Fibroblast of the aortic adventitia (primary cell): ENCODE measurements around the gene PARD3B. TPM values are rescaled to one million over a fixed set of nuclear protein-coding genes. Genes with fewer than 3 reads are reported as not detected.

ENCODE experiments used
- DNase-seq: peaks from one replicate; pipeline ENCODE4 v3.0.0-alpha.2; 2010; ENCODE audit warnings: low read depth
- H3K4me3 ChIP-seq: 2 replicates; pipeline ENCODE4 v1.5.1; 2011; ENCODE audit warnings: low read depth, mild to moderate bottlenecking, control low read depth, low read length, moderate library complexity
- total RNA-seq: library from RNA; depleted of rRNA; stranded (reverse); fragments of >200 nt; gene quantifications from 2 replicates; pipeline ENCODE4 v1.2.3, GENCODE V29; 2012; ENCODE audit warnings: low replicate concordance
- TF ChIP-seq, protein P1 (sequence below): IDR thresholded peaks from 2 replicates; pipeline ENCODE4 v1.5.1; 2011; ENCODE audit warnings: mild to moderate bottlenecking, low read length, control low read depth, inconsistent platforms; ENCODE audit not compliant: insufficient read depth

Gene PARD3B
- total RNA-seq, 1 donor: 15.9 TPM

DNA sequence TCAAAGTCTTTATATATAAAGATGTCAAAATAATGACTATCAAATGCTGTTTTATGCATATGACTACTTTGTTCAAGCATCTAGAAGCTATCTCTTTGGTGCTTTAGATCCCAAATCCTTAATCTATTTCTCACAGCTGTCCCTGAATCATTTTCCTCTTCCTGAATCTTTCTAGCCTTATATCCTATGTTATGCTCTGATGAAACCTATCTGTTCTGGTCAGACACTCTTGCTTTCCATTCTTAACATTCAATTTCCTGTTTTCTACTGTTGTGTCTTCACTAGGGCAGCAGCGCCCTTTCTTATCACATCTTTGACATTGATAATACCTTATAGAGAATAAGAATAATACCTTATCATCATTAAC, 6.3 kb upstream of the PARD3B start:
- DNase-seq: no peak
- no peak overlapping the region for H3K4me3 ChIP-seq
- TF ChIP-seq, protein P1, sequence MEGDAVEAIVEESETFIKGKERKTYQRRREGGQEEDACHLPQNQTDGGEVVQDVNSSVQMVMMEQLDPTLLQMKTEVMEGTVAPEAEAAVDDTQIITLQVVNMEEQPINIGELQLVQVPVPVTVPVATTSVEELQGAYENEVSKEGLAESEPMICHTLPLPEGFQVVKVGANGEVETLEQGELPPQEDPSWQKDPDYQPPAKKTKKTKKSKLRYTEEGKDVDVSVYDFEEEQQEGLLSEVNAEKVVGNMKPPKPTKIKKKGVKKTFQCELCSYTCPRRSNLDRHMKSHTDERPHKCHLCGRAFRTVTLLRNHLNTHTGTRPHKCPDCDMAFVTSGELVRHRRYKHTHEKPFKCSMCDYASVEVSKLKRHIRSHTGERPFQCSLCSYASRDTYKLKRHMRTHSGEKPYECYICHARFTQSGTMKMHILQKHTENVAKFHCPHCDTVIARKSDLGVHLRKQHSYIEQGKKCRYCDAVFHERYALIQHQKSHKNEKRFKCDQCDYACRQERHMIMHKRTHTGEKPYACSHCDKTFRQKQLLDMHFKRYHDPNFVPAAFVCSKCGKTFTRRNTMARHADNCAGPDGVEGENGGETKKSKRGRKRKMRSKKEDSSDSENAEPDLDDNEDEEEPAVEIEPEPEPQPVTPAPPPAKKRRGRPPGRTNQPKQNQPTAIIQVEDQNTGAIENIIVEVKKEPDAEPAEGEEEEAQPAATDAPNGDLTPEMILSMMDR: no peak

GRCh38 chr2:204541637-204542036, 3.6 kb upstream of the PARD3B start:
- no peak overlapping the region for H3K4me3 ChIP-seq
- TF ChIP-seq, protein P1: no peak
- no peak for DNase-seq

- DNase-seq: peak; percentile 21
- TF ChIP-seq, protein P1: no peak
- H3K4me3 ChIP-seq: no peak overlapping the region
These were observed 2.2 kb upstream of the PARD3B start for GRCh38 chr2:204542982-204543608.

DNA sequence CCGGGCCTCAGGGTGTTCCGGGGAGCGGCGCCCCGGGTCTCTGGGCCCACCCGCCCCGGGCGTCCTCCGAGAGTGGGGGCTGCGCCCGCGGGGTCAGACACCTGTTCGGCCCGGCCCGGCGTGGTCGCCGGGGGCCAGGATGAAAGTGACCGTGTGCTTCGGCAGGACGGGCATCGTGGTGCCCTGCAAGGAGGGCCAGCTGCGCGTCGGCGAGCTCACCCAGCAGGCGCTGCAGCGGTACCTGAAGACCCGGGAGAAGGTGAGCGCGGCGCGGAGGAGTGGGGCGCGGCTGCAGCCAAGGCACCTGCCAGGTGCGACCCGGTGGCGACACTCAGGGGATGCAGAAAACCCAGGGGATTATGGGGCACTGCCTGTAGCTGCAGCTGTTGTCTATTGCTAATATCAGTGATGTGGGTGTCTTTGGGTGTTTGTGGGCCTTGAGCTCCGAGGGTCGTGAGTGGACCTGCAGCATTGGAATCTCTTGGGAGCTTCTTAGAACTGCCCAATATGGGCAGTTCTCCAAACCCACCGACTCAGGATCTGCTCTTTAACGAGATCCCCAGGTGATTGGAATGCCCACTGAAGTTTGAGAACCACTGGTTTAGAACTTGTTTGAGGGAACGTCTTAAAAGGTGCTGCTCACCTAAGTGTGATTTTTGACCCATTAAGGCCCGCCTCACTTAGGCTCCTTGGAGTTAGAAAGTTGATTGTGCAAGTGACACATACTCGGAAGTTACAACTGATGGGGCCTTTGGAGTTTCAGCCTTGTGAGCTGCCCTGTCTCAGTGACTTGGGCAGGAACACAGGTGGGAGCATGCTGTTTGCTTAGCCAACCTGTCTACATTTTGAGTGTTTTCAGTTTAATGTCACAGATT, 823 bp downstream of the PARD3B start:
- TF ChIP-seq, protein P1: no peak
- H3K4me3 ChIP-seq: peak overlapping the region; percentile 81
- no peak for DNase-seq

DNA sequence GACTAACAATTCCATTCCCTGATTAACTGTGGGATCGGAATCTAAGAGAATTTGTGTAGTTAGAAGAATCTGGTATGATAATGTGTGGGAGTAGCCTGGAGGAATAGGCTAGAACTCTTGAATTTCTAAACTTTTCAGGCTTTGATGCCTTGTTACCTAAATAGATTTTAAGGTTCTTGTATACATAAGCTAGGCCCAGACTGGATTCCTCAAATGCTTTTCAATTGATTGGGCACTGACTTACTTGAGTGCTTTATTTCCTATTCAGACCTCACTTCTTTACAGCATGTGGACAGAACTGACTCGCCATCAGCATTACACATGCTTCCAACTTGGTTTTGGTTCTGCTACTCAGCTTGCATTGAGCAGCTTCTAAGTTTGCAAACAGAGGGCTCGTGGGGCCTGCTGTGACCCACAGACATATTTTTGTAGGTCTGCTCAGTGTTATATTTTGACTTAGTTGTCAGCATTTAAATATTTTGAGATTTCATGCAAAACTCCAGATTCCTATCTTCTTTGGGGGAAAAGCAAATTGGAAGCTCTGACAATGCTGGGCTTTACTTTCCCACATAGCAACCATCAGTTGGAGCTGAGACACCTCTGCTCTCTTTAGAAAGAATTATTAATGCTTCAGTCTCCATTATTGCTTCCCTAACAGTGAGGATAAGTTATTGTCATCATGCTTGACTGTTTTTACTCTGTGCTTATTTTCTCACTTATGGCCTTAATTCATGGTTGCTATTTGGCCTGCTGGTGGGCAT, 5.7 kb downstream of the PARD3B start:
- TF ChIP-seq, protein P1: no peak
- DNase-seq: peak; percentile 77
- no peak overlapping the region for H3K4me3 ChIP-seq

DNA sequence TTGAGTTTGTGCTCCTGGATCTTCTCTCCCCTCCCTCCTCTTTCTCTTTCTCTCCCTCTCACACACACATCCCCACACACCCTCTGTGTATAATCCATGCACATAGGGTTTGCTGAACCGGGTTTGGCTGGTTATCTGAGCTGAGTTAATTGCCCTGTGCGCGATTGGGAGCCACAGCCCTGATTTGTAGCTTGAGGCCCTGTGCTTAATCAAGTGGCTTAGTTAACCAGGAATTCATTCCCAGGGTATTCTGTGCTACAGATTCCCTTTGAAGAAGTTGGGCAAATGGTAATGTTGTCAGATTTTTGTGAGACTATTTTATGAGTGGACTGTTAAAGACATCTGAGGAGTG, 6.2 kb downstream of the PARD3B start:
- H3K4me3 ChIP-seq: no peak overlapping the region
- no peak for DNase-seq
- TF ChIP-seq, protein P1: no peak
